Upper lobe of right lung (tissue), 1 donor: ENCODE measurements around the gene SERAC1. TPM values are rescaled to one million over a fixed set of nuclear protein-coding genes. Genes with fewer than 3 reads are reported as not detected.

Experiments used
- ATAC-seq: fragments of 200-7000 bp; cut with Tn5 transposase; one replicate; pipeline ENCODE4 v1.9.1; 2020; ENCODE audit warnings: mild to moderate bottlenecking, moderate library complexity
- DNase-seq: peaks from one replicate; pipeline ENCODE4 v3.0.0-alpha.2; 2020
- H3K27ac ChIP-seq: fragments of 200-600 bp; one replicate; pipeline ENCODE4 v1.8.0; 2022
- H3K27me3 ChIP-seq: fragments of 200-600 bp; one replicate; pipeline ENCODE4 v1.8.0; 2022; ENCODE audit warnings: mild to moderate bottlenecking
- H3K36me3 ChIP-seq: fragments of 200-600 bp; one replicate; pipeline ENCODE4 v1.8.0; 2022
- H3K4me1 ChIP-seq: fragments of 200-600 bp; one replicate; pipeline ENCODE4 v1.8.0; 2022
- H3K4me3 ChIP-seq: fragments of 200-600 bp; one replicate; pipeline ENCODE4 v1.8.0; 2022; ENCODE audit warnings: mild to moderate bottlenecking
- H3K9me3 ChIP-seq: fragments of 200-600 bp; one replicate; pipeline ENCODE4 v1.8.0; 2022
- intact Hi-C: fragments of 100-400 bp; cut with DNase I; formaldehyde crosslinking; loops from one replicate; pipeline ENCODE4 v1.11.0; 2022
- total RNA-seq: library from RNA; stranded (reverse); fragmentation: NEBNext Ultra II Directional; extraction: Animal tissue kit (Norgen Biotek cat#: 25700); gene quantifications from one replicate; pipeline ENCODE4 v1.2.1, GENCODE V29; 2021
- TF ChIP-seq, protein P1 (sequence below): fragments of 200-600 bp; IDR thresholded peaks from one replicate; pipeline ENCODE4 v1.8.0; 2022; ENCODE audit warnings: antibody characterized with exemption
- donor health status: DM: no; HTN: yes; CAD: no; lungs with severe emphysema.

Gene SERAC1
- total RNA-seq, 1 donor from 2014 or later = 7.5 TPM

DNA sequence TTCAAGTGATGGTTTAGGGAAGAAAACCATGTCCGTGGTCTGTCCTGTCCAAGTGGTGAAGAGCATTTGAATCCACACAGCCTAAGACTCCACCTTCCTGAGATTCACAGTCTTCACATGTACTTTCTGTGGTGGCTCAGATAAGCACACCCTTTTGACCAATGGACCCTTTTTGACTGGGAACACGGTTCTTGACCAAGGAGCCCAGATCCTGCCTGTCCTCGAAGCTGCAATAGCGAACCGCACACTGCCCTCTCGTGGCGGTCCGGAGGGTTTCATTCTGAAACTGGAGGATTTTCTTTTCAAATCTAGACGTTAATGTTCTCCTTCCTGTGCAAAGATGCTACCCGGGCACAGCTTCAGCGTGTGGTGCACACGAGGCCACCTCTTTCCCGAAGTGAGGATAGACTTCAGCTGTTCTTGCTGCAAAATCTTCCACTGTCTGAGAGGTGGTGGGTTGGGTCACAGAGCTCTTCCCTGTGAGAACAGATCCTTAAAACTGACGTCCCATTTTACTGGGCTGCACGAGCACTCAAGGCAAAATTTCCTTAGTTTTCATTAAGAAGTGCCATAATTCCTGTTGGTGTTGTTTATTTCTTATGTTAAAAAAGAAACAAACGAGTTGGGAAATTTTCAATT is 95.9 kb downstream of the SERAC1 start:
- DNase-seq (peak; percentile 82), ATAC-seq (peak; percentile 83)
- Histone ChIP-seq H3K9me3 (no peaks in the 10 kb centered on the region), H3K27me3 (no peaks in the 10 kb centered on the region), H3K27ac (no peak overlapping the region), H3K4me1 (no peaks in the 10 kb centered on the region), H3K36me3 (no peaks in the 10 kb centered on the region), H3K4me3 (no peak overlapping the region)
- intact Hi-C loops = loop anchor here (10.0 kb wide), 1 partner anchor 87 kb away; the partner anchor contains the start of gene SYNJ2
- TF ChIP-seq, protein P1, sequence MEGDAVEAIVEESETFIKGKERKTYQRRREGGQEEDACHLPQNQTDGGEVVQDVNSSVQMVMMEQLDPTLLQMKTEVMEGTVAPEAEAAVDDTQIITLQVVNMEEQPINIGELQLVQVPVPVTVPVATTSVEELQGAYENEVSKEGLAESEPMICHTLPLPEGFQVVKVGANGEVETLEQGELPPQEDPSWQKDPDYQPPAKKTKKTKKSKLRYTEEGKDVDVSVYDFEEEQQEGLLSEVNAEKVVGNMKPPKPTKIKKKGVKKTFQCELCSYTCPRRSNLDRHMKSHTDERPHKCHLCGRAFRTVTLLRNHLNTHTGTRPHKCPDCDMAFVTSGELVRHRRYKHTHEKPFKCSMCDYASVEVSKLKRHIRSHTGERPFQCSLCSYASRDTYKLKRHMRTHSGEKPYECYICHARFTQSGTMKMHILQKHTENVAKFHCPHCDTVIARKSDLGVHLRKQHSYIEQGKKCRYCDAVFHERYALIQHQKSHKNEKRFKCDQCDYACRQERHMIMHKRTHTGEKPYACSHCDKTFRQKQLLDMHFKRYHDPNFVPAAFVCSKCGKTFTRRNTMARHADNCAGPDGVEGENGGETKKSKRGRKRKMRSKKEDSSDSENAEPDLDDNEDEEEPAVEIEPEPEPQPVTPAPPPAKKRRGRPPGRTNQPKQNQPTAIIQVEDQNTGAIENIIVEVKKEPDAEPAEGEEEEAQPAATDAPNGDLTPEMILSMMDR = peak; percentile 89

GRCh38 chr6:158071121-158072082 is 96.7 kb downstream of the SERAC1 start:
- H3K36me3 ChIP-seq = peaks cover 2% of the 10 kb centered on the region
- ATAC-seq = no peak
- intact Hi-C loops = loop anchor here (10.0 kb wide), 1 partner anchor 87 kb away; the partner anchor contains the start of gene SYNJ2
- no peaks in the 10 kb centered on the region for H3K27me3 ChIP-seq
- no peaks in the 10 kb centered on the region for H3K9me3 ChIP-seq
- TF ChIP-seq, protein P1 = no peak
- H3K4me3 ChIP-seq = no peak overlapping the region
- no peak for DNase-seq
- H3K27ac ChIP-seq = no peak overlapping the region
- H3K4me1 ChIP-seq = no peaks in the 10 kb centered on the region

- Histone ChIP-seq H3K36me3 (peaks cover 3% of the 10 kb centered on the region), H3K4me1 (no peaks in the 10 kb centered on the region), H3K9me3 (no peaks in the 10 kb centered on the region), H3K27me3 (no peaks in the 10 kb centered on the region), H3K4me3 (no peak overlapping the region), H3K27ac (no peak overlapping the region)
- TF ChIP-seq, protein P1 = no peak
- no peak for DNase-seq
- no peak for ATAC-seq
- intact Hi-C loops = loop anchor here (10.0 kb wide), 1 partner anchor 86 kb away; the partner anchor contains the start of gene SYNJ2
Measured at GRCh38 chr6:158070513-158070912, 97.5 kb downstream of the SERAC1 start.

- no peaks in the 10 kb centered on the region for H3K27me3 ChIP-seq
- DNase-seq (no peak), ATAC-seq (no peak)
- intact Hi-C loops = loop anchor here (10.0 kb wide), 1 partner anchor 85 kb away; the partner anchor contains the start of gene SYNJ2
- H3K4me1 ChIP-seq = no peaks in the 10 kb centered on the region
- TF ChIP-seq, protein P1 = no peak
- H3K4me3 ChIP-seq = no peak overlapping the region
- no peak overlapping the region for H3K27ac ChIP-seq
- no peaks in the 10 kb centered on the region for H3K9me3 ChIP-seq
- peaks cover 3% of the 10 kb centered on the region for H3K36me3 ChIP-seq
Measured at GRCh38 chr6:158069800-158070195, 98.3 kb downstream of the SERAC1 start.

DNA sequence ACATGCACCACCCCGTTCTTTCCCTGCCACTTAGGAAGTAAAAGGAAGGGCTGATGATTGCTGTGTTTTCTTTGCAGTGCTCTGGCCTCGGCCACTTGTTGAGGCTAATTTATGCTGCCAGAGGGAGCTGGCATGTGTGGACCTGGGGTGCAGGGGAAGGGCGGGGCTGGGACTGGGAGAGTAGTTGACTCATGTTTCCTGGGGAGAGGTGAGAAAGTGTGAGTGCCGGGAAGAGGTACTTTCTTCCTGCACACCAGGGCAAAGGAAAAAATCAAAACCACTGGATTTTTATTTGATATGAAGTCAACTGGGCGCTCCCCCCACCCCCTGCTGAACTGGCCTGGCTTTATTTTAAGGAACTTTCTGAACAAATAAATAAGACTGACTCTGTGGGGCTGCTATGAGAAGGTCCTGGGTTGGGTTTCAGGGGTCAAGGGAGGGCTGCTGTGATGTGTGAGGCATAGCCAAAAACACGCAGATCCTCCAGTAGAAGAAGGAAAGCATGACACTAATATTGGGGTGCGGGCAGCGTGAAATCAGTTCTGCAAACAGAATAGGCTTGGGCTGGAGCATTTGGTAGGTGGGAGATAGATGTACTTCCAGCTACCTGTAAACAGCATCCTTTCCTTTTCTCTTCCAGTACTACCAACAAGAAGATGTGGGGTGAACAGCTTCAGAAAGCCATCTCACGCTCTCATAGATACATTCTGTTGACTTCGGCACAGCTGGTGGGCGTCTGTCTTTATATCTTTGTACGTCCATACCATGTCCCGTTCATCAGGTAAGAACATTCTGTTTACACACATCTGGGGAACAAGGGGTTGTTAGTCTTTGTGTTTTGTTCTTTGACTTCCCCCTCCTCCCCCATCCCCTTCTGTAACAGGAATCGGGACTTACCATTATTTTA is 98.9 kb downstream of the SERAC1 start:
- Histone ChIP-seq H3K27ac (peak overlapping the region; percentile 30), H3K27me3 (no peaks in the 10 kb centered on the region)
- DNase-seq = peak; percentile 88

More for the DNA sequence above, 98.9 kb downstream of the SERAC1 start:
- no peak overlapping the region for H3K4me3 ChIP-seq
- TF ChIP-seq, protein P1 = no peak
- no peaks in the 10 kb centered on the region for H3K9me3 ChIP-seq
- ATAC-seq = peak; percentile 88
- intact Hi-C loops = no loop called here
- peaks cover 3% of the 10 kb centered on the region for H3K36me3 ChIP-seq
- H3K4me1 ChIP-seq = no peaks in the 10 kb centered on the region
